DOHH2 (cell line): ENCODE results near the gene RAB29.

Source experiments
- EZH2phosphoT487 ChIP-seq: fragments of 200-600 bp; sonication (generic); IDR thresholded peaks from 2 replicates; pipeline ENCODE4 v1.6.1; 2017; ENCODE audit warnings: borderline replicate concordance, mild to moderate bottlenecking, antibody characterized with exemption, low read length, moderate library complexity, mixed read lengths
- TF ChIP-seq, protein P1 (sequence below): fragments of 200-600 bp; sonication (generic); IDR thresholded peaks from one replicate; pipeline ENCODE4 v1.5.1; 2014; ENCODE audit warnings: antibody characterized with exemption, mild to moderate bottlenecking, low read depth, low read length; ENCODE audit not compliant: poor library complexity, severe bottlenecking

DNA sequence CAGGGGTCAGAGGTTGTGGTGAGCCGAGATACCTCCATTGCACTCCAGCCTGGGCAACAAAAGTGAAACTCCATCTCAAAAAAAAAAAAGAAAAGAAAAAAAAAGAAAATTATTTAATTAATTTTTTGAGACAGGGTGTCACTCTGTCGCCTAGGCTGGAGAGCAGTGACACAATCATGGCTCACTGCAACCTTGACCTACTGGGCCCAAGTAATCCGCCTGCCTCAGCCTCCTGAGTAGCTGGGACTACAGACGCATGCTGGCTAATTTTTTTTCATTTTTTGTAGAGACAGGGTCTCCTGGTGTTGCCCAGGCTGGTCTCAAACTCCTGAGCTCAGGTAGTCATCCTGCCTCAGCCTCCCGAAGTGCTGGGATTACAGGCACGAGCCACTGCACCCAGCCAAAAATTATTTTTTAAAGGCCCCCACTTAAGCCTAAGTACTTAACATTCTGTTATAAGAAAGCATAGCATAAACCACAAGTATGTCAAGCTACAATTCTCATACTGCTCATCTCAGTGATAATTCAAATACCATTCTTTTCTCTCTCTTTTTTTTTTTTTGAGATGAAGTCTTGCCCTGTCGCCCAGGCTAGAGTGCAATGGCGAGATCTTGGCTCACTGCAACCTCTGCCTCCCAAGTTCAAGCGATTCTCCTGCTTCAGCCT lies 45.2 kb downstream of the RAB29 start:
- TF ChIP-seq, protein P1, sequence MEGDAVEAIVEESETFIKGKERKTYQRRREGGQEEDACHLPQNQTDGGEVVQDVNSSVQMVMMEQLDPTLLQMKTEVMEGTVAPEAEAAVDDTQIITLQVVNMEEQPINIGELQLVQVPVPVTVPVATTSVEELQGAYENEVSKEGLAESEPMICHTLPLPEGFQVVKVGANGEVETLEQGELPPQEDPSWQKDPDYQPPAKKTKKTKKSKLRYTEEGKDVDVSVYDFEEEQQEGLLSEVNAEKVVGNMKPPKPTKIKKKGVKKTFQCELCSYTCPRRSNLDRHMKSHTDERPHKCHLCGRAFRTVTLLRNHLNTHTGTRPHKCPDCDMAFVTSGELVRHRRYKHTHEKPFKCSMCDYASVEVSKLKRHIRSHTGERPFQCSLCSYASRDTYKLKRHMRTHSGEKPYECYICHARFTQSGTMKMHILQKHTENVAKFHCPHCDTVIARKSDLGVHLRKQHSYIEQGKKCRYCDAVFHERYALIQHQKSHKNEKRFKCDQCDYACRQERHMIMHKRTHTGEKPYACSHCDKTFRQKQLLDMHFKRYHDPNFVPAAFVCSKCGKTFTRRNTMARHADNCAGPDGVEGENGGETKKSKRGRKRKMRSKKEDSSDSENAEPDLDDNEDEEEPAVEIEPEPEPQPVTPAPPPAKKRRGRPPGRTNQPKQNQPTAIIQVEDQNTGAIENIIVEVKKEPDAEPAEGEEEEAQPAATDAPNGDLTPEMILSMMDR: no peak
- TF ChIP-seq EZH2phosphoT487: no peak
